Raji (cell line): Measurements from ENCODE around the gene GRPEL2.

Experiments
- POLR2A ChIP-seq: IDR thresholded peaks from 2 replicates; pipeline ENCODE4 v1.6.1; 2011; ENCODE audit warnings: low read depth, low read length, control low read depth; ENCODE audit not compliant: insufficient read depth

The GRPEL2 gene

DNA sequence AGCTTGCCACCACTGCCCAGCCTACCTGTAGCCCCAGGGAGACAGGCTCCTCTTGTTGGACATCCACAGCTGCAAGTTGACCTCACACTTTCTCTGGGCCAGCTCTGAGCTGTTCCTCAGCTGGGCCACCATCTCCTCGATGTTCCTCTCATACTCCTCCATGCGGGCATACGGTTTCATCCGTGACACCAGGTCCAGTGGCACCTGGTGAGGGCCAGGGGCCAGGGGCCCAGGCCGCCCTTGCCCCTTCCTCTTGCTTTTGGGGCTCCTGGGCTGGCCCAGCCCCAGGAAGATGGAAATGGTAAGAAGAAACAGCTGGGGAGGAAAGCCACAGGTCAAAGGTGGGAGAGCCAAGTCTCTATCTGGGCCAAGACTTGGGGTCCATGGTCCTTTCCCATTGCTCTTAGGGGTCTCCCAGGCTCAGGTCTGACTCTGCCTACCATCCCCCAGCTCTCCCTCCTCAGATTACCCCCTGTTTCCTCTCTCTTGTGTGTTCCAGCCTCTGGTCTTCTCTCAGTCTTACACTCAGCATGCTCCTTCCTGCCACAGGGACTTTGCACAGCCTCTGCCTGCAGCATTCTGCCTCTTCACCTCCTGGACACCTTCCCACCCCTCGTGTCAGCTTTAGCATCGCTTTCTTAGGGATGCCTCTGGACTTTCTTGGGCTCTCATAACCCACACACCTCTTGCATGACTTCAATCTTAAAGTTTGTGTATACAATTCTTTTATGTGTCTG lies 31.6 kb downstream of the GRPEL2 start:
- TF ChIP-seq POLR2A = no peak

DNA sequence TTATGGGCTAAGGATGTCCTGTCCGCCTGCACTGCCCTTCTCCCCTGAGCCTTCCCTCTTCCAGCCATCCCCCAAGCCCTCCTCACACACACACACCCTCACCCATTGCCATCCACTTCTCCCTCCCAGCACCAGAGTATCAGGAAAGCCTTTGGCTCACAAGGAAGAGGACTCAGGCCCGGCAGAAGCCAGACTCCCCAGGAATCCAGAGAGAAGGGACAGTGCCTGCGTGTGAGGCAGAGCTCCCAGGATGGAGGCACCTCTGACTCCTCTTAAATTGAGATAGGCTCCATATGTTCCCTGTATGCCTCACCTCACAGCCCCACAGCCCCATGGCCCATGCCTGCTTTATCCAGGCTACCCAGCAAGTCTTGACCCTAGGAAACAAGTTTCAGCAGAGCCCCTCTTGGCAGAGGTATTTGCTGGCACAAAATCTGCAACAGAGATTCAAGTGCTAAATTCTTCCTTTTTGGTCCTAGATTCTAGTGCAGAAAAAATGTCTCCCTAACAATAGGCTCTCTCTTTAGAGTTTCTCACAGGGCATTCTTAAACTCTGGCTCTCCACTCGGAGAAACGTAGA lies 33.0 kb downstream of the GRPEL2 start:
- TF ChIP-seq POLR2A = no peak

GRCh38 chr5:149379177-149379761 lies 34.0 kb downstream of the GRPEL2 start, which contains the start of gene IL17B:
TSS of gene IL17B (minus strand) at chr5:149379292. CDS start at chr5:149379225, 67 bp downstream.
- no peak for TF ChIP-seq POLR2A

DNA sequence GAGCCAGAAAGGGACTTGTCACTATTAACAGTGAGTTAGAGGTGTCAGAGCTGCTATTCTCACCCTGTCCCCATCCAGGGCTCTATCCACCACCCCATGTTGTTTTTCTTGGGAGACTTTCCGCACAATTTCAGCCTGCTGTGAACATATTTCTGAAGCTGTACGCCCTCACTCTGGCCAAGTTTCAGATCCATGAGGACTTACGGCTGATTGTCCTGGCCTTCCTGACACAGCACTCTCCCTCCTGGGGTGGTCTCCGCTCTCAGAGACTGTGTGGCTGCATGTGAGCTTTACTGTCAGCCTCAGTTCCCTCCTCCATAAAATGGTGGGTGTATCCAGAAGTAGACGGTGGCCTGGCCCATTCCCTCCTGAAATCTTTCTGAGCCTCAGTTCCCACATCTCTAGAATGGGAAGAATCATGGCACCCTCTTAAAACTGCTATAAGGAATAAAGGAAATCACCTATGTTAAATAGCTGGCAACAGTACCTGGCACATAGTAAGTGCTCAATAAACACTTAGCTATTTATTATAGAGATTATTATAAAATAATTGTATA lies 34.6 kb downstream of the GRPEL2 start:
- no peak for TF ChIP-seq POLR2A

DNA sequence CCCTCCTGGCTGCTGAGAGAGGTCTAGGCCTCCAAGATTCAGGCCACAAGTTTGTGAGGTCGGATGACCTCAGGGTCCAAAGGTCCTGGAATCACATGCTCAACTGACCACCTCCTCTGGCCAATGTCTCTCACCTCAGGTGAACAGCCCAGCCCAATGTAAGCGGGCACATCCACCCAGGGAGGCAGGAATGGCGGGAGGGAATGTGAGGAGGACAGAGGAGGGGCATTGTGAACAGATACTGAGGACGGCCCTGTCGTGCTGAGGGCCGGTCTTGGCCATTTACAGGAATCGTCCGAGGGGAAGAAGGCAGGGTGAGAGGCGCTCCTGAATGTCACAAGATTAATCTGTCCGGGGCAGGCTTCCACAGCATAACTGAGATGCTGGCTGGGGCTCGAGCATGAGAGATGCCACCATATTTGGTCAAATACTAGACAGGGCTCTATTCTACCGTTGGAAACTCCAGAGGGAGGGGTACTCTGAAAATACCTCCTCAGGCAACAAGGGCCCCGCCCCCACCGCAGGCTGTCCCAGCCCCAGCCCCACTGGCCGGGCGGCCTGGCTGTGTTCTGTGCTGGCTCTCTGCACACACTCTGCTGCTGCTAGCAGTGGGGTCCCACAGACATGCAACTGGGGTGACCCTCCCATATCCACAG lies 35.3 kb downstream of the GRPEL2 start:
- no peak for TF ChIP-seq POLR2A

- no peak for TF ChIP-seq POLR2A
These were observed 36.1 kb downstream of the GRPEL2 start for GRCh38 chr5:149381261-149381985.

GRCh38 chr5:149381986-149382338 lies 36.7 kb downstream of the GRPEL2 start:
- no peak for TF ChIP-seq POLR2A

GRCh38 chr5:149382517-149383220 lies 37.4 kb downstream of the GRPEL2 start:
- no peak for TF ChIP-seq POLR2A

- no peak for TF ChIP-seq POLR2A
These were observed 38.1 kb downstream of the GRPEL2 start for GRCh38 chr5:149383399-149383798.

GRCh38 chr5:149386166-149386565 lies 40.9 kb downstream of the GRPEL2 start:
- TF ChIP-seq POLR2A = no peak

GRCh38 chr5:149387081-149387631 lies 41.9 kb downstream of the GRPEL2 start:
- no peak for TF ChIP-seq POLR2A

DNA sequence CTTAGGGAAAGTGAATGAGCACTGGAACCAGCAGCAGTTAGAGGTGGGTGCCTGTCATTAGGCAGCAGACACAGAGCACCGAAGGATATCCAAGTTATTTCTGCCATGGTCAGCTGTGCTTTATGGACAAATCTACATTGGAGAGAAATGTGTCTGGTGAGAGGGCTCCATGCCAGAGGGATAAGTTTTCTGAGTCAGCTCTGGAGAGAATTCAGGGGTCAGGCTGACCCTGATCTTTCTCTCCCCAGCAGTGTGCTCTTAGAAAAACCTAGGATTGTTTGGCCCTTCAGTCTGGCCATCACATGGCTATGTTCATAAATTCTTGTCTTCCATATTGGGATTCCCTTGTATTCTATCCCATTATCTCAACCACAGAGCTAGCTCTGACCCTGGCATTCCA lies 42.7 kb downstream of the GRPEL2 start:
- no peak for TF ChIP-seq POLR2A

- no peak for TF ChIP-seq POLR2A
These were observed 43.3 kb downstream of the GRPEL2 start for GRCh38 chr5:149388498-149389190.
